Osteoblast (primary cell): ENCODE data around the gene PLA2G5. TPM values are rescaled to one million over a fixed set of nuclear protein-coding genes. Genes with fewer than 3 reads are reported as not detected.

Experiments used
- DNase-seq: peaks from one replicate; pipeline ENCODE4 v3.0.0; 2011; ENCODE audit warnings: low spot score, mixed read lengths; ENCODE audit not compliant: insufficient read length; ENCODE audit errors: missing footprints
- H2AFZ ChIP-seq: 2 replicates; pipeline ENCODE4 v1.6.0; 2011; ENCODE audit warnings: mild to moderate bottlenecking, low read length
- H3K27ac ChIP-seq: 2 replicates; pipeline ENCODE4 v1.5.1; 2011; ENCODE audit warnings: mild to moderate bottlenecking, low read depth, low read length, moderate library complexity
- H3K27me3 ChIP-seq: 2 replicates; pipeline ENCODE4 v1.6.0; 2012; ENCODE audit warnings: mild to moderate bottlenecking, control low read depth, inconsistent platforms, low read length, moderate library complexity; ENCODE audit not compliant: insufficient read depth
- H3K36me3 ChIP-seq: 2 replicates; pipeline ENCODE4 v1.5.1; 2011; ENCODE audit warnings: mild to moderate bottlenecking, low read length, control low read depth, moderate library complexity; ENCODE audit not compliant: insufficient read depth
- H3K4me1 ChIP-seq: 2 replicates; pipeline ENCODE4 v1.5.1; 2011; ENCODE audit warnings: mild to moderate bottlenecking, low read length, control low read depth, moderate library complexity; ENCODE audit not compliant: insufficient read depth
- H3K4me2 ChIP-seq: 2 replicates; pipeline ENCODE4 v1.6.0; 2011; ENCODE audit warnings: mild to moderate bottlenecking, low read length; ENCODE audit not compliant: insufficient read depth
- H3K4me3 ChIP-seq: fragments of 200-600 bp; sonication (generic); 3 replicates; pipeline ENCODE4 v1.5.1; 2012; ENCODE audit warnings: mild to moderate bottlenecking, low read length, inconsistent platforms; ENCODE audit not compliant: insufficient read depth
- H3K79me2 ChIP-seq: 2 replicates; pipeline ENCODE4 v1.6.0; 2012; ENCODE audit warnings: mild to moderate bottlenecking, low read length, control low read depth, inconsistent platforms; ENCODE audit not compliant: insufficient read depth
- H3K9me3 ChIP-seq: 2 replicates; pipeline ENCODE4 v1.5.1; 2011; ENCODE audit warnings: low read depth, low read length, control low read depth
- H4K20me1 ChIP-seq: 2 replicates; pipeline ENCODE4 v1.6.0; 2012; ENCODE audit warnings: mild to moderate bottlenecking, low read length, control low read depth; ENCODE audit not compliant: insufficient read depth
- total RNA-seq: library from RNA; depleted of rRNA; stranded (reverse); fragments of >200 nt; gene quantifications from 2 replicates; pipeline ENCODE4 v1.2.3, GENCODE V29; 2012
- TF ChIP-seq, protein P1 (sequence below): IDR thresholded peaks from 2 replicates; pipeline ENCODE4 v1.5.1; 2011; ENCODE audit warnings: mild to moderate bottlenecking, low read depth, low read length, moderate library complexity; ENCODE audit errors: extremely low read depth

The PLA2G5 gene
- total RNA-seq, 1 donor, result 2.9 TPM

DNA sequence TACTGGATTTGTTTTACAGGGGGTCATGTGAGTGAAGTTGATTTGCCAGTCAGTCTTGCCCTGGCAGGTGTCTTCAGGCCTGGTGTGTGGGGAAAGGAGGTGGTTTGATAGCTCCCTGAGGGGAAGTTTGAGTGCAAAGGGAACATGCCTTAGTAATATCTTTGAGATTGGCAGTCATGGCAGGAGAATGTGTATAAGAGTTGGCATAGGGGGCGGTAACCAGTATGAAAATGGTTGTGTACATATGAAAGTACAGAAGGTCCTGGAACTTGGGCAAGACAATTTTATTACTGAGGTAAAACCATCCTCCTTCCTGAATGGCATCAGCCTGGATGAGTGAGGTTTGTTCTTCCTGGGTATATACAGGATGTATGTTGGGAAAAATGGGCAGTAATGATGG, 37.6 kb upstream of the PLA2G5 start:
- Histone ChIP-seq H3K9me3 (no peaks in the 10 kb centered on the region), H3K36me3 (no peaks in the 10 kb centered on the region), H3K79me2 (no peaks in the 10 kb centered on the region), H3K4me2 (no peak overlapping the region), H3K27me3 (peaks cover 30% of the 10 kb centered on the region), H4K20me1 (no peaks in the 10 kb centered on the region), H3K4me3 (no peak overlapping the region), H2AFZ (no peak overlapping the region), H3K4me1 (no peaks in the 10 kb centered on the region), H3K27ac (no peak overlapping the region)
- TF ChIP-seq, protein P1, sequence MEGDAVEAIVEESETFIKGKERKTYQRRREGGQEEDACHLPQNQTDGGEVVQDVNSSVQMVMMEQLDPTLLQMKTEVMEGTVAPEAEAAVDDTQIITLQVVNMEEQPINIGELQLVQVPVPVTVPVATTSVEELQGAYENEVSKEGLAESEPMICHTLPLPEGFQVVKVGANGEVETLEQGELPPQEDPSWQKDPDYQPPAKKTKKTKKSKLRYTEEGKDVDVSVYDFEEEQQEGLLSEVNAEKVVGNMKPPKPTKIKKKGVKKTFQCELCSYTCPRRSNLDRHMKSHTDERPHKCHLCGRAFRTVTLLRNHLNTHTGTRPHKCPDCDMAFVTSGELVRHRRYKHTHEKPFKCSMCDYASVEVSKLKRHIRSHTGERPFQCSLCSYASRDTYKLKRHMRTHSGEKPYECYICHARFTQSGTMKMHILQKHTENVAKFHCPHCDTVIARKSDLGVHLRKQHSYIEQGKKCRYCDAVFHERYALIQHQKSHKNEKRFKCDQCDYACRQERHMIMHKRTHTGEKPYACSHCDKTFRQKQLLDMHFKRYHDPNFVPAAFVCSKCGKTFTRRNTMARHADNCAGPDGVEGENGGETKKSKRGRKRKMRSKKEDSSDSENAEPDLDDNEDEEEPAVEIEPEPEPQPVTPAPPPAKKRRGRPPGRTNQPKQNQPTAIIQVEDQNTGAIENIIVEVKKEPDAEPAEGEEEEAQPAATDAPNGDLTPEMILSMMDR, result no peak
- DNase-seq, result no peak

DNA sequence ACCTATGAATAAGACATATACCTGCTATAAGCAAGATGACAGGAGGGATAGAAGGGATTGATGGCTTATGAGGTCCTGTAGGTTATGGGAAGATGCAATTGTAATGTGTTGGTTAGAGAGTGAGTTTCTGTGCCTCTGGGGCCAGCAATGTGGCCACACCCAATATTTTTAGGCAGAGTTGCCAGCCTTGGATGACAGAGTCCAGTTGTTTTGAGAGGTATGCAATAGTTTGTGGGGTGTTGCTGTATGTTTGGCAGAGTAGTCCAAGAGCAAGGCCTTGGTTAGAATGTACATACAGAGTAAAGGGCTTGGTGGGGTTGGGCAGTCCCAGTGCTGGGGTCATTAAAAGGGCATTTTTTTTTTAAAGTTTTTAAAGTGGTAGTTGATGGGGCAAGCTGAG, 36.6 kb upstream of the PLA2G5 start:
- Histone ChIP-seq H3K4me3 (no peak overlapping the region), H3K79me2 (no peaks in the 10 kb centered on the region), H3K9me3 (no peaks in the 10 kb centered on the region), H3K4me1 (no peaks in the 10 kb centered on the region), H3K36me3 (no peaks in the 10 kb centered on the region), H4K20me1 (no peaks in the 10 kb centered on the region), H3K4me2 (no peak overlapping the region), H3K27ac (no peak overlapping the region), H2AFZ (no peak overlapping the region), H3K27me3 (peaks cover 29% of the 10 kb centered on the region)
- DNase-seq, result no peak
- TF ChIP-seq, protein P1, result no peak

DNA sequence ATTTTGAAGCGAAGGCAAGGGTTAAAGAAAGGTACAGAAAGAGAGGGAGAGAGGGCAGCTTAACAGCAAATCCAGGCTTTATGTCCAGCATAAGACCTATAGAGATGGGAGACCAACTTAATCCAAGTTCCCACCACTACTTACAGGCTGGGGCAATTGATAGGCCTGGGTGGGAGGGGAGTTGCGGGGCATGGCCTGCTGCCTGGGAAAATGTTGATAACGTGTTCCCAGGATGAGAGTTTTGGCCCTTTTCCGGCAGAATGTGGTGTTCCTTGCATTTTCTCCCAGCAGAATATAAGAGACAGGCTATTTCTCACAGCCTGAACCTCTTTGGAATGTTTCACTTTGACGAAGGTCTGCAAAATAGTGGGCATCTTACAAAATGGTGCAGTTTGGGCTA, 34.9 kb upstream of the PLA2G5 start:
- Histone ChIP-seq H3K79me2 (no peaks in the 10 kb centered on the region), H3K4me2 (no peak overlapping the region), H3K9me3 (no peaks in the 10 kb centered on the region), H3K36me3 (no peaks in the 10 kb centered on the region), H3K4me1 (no peaks in the 10 kb centered on the region), H3K27ac (no peak overlapping the region), H3K4me3 (no peak overlapping the region), H4K20me1 (no peaks in the 10 kb centered on the region), H2AFZ (no peak overlapping the region), H3K27me3 (peaks cover 24% of the 10 kb centered on the region)
- TF ChIP-seq, protein P1, result no peak
- no peak for DNase-seq

DNA sequence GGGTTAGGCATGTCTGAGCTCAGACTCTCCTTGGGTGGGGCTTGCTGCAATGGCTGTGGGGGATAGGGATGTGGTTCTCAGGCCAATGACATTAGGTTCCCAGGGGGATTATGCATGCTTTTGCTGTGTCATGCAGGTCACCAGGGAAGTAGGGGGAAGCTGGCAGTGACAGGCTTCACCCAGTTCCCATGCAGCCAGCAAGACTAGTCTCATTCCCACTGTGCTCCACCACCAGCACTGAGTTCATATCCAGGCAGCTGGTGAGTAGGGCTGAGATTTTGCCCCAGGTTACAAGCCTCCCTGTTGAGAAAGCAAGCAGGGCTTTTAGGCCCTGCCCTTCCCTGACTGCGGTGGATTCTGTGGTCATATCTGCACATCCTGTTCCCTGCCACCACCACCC, 32.1 kb upstream of the PLA2G5 start:
- TF ChIP-seq, protein P1, result no peak
- Histone ChIP-seq H3K27ac (no peak overlapping the region), H3K4me3 (no peak overlapping the region), H3K4me1 (no peaks in the 10 kb centered on the region), H3K79me2 (no peaks in the 10 kb centered on the region), H3K9me3 (no peaks in the 10 kb centered on the region), H2AFZ (no peak overlapping the region), H3K27me3 (peaks cover 18% of the 10 kb centered on the region), H4K20me1 (no peaks in the 10 kb centered on the region), H3K4me2 (no peak overlapping the region), H3K36me3 (no peaks in the 10 kb centered on the region)
- DNase-seq, result no peak
